COLO668 (cell line): Measurements from ENCODE around the gene DOC2A.
A peak's percentile ranks its signal among the peaks of the same experiment; 100 is the strongest.
"Not testable (repeated sequence)": the region's sequence is repeated elsewhere in the genome, so short reads cannot be mapped to it uniquely, and the experiment has no call there.

Experiments used
- DNase-seq: peaks from one replicate; lab custom pipeline; 2025; ENCODE audit not compliant: unreplicated experiment; lab: John Stamatoyannopoulos, UW

DOC2A gene

GRCh38 chr16:30010844-30011713, at the start of gene DOC2A:
Gene DOC2A (minus strand): TSS chr16:30011027. CDS start chr16:30010222, 805 bp downstream.
- peak; percentile 68 for DNase-seq

DNA sequence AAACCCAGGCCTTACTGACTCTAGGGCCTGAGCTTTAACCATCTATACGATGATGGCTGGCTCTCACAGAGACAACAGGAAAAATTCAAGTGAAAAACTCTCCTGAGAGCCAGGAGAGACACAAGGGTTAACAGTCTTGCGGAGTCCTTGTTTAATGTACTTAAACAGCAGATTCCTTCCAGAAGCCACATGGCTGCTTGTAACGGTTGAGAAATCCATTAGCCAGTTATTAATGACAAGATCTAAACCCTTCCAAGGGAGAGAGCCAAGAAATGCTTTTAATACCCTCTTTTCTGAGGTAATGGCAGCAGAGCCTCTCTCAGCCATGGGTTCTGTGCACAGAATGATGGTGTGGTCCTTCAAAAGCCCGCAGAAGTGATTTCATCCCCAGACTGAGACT, 49.5 kb upstream of the DOC2A start:
- DNase-seq, result no peak

DNA sequence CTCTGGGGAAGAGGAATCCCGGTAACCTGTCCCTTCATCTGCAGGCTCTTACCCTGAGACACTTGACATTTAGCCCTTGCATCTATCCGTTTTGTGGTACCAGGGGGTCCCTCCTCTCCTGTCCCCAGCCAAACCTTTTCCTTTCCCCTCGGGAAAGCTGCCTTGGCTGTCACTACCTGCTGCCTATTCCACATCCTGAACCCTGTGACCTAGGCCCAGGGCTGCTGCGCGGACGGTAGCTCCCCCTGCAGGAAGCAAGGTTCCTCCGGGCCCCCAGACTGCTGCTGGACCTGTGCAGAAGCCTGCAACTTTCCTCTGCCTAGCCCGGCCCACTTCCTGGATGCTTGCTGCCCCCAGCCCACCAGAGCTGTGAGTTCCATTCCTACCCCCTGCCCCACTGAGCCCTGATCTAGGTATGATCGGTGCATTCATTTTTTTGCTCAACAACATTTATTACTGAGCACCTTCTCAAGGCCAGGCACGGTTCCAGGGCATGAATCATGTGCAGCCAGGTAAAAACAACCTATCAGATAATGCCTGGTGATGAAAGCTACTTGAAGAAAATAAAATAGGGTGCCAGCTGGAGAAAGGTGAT, 44.2 kb upstream of the DOC2A start:
- peak; percentile 59 for DNase-seq

- DNase-seq, result no peak
These were observed 43.6 kb upstream of the DOC2A start for GRCh38 chr16:30054451-30054850.

DNA sequence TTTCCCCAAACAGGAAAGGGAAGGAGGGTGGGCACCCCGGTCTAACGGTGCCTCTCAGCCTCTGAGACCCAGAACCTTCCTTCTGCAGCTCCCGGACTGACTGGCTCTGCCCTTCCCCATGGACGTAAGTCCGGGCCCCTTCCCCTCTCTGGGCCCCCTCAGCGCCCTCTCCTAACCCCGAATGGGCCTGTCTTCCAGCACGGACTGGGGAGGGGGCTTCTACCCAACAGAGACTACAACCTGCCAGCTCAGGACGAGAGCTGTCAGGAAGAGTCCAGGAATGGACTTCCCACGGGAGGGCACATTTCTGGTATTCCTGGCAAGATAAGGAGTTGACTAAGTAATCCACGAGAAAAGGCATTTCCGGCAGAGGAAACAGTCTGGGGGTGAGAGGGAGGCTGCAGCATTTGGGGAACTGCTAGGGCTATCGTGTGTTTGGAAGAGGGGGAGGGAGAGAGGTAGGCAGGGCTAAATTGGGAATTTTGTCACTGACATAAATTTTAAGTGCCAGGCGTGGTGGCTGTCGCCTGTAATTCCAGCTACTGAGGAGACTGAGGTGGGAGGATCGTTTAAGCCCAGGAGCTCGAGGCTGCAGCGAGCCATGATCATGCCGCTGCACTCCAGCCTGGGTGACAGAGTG, 42.7 kb upstream of the DOC2A start:
- DNase-seq, result peak; percentile 24

DNA sequence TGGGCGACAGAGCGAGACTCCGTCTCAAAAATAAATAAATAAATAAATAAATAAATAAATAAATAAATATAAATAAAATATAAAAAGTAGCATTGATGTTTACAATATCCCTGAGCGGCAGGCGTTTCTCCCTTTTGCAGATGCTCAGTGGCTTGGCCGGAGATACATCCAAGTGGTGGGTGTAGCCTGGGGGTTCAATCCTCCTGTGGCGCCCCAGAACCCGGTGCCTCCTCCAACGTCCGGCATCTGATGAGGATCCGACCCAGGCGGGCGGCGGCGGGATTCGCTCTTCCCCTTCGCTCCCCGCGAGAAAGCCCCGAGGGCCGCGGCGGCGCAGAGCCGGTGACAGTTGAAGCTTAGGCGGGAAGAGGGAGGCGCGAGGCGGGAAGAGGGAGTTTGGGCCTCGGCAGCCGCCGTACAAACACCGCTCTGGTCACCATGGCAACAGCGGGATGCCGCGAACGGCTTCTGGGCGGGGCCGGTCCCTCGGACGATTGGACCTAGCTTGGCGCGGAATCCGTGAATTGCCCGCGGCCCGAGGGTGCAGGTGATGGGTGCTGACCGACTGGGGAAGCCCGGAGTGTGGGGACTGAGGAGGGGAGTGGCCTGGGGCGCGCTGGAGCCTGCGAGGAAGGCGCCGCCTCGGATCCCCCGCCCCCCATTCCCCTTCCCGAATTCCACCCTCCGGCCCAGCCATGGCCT, 42.0 kb upstream of the DOC2A start:
- peak; percentile 98 for DNase-seq

- no peak for DNase-seq
These were observed 40.7 kb upstream of the DOC2A start for GRCh38 chr16:30051518-30051917.

- no peak for DNase-seq
These were observed 39.0 kb upstream of the DOC2A start for GRCh38 chr16:30049871-30050270.

- DNase-seq, result no peak
These were observed 35.8 kb upstream of the DOC2A start for GRCh38 chr16:30046588-30046987.

DNA sequence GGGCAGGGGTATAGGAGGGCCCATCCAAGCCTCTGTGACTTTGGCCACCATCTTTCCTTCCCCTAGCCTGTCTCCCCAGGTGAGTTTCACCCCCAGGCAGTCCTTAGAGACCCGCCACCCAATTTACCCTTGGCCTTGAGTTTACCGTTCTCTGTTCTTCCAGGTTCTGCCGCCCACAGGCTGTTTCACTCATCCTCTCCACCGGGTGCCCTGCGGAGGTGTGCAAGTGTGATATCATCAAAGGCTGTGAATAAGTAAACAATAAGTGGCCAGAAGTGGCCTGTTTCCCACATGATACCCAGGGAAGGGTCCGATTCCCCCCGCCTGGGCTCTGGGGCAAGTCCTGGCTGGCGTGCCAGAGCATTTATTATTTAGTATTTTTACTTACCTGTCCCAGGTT, 35.4 kb upstream of the DOC2A start:
- DNase-seq, result peak; percentile 8

GRCh38 chr16:30041841-30042240, 31.0 kb upstream of the DOC2A start:
- no peak for DNase-seq

DNA sequence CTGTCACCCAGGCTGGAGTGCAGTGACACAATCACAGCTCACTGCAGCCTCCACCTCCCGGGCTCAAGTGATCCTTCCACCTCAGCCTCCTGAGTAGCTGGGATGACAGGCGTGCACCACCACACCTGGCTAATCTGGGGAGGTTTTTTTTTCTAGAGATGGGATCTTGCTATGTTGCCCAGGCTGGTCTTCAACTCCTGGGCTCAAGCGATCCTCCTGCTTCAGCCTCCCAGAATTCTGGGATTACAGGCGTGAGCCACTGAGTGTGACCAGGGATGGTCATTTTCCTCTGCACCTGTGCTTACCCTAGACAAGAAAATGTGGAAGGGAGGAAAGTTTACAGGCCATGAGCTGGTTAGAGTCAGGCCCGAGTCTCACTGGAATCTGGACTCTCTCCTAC, 29.9 kb upstream of the DOC2A start:
- not testable (repeated sequence) for DNase-seq

DNA sequence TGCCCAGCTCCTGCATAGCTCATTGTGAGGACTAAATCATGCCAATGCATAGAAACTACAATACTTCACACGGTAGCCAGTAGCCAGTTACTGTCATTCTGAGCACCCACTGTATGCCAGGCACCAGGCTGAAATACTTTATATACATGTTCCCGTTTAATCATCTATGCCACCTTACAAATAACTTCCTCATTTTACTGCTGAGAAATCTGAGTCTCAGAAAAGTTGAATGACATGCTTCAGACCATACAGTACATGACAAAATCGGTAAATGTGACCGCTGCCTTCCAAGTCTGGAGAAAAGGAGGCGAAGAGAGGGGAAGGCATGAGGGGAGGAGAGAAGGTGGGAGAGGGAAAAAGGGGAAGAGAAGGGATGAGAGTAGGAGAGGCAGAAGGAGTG, 29.4 kb upstream of the DOC2A start:
- DNase-seq, result no peak

GRCh38 chr16:30033270-30033669, 22.4 kb upstream of the DOC2A start:
- no peak for DNase-seq

GRCh38 chr16:30032083-30032819, 21.4 kb upstream of the DOC2A start:
- peak; percentile 54 for DNase-seq

DNA sequence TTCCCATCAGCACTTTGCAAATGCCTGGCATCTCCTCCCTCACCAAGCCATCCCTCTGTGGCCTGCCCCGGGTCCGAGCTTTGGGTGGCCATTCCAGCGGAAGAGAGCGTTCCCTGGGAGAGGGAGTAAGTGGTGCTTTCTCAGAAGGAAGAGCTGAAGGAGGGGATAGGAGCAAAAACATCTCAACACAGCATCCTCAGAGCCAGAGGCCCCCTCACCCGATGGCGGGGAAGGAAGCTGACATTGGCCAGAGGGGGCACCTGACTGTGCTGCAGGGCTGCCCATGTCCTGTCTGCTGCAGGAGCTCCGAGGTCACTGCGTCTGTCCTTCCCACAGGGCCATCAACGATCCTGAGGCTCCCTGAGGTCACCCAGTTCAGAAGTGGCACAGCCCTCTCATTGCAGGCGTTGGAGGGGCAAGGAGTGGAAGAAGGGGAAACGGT, 20.7 kb upstream of the DOC2A start:
- no peak for DNase-seq

GRCh38 chr16:30030841-30031413, 20.1 kb upstream of the DOC2A start, which contains the start of gene TLCD3B:
Gene TLCD3B (minus strand): TSS chr16:30031271. CDS start chr16:30030527, 744 bp downstream.
- peak; percentile 23 for DNase-seq

- no peak for DNase-seq
These were observed 19.3 kb upstream of the DOC2A start for GRCh38 chr16:30030011-30030685.

DNA sequence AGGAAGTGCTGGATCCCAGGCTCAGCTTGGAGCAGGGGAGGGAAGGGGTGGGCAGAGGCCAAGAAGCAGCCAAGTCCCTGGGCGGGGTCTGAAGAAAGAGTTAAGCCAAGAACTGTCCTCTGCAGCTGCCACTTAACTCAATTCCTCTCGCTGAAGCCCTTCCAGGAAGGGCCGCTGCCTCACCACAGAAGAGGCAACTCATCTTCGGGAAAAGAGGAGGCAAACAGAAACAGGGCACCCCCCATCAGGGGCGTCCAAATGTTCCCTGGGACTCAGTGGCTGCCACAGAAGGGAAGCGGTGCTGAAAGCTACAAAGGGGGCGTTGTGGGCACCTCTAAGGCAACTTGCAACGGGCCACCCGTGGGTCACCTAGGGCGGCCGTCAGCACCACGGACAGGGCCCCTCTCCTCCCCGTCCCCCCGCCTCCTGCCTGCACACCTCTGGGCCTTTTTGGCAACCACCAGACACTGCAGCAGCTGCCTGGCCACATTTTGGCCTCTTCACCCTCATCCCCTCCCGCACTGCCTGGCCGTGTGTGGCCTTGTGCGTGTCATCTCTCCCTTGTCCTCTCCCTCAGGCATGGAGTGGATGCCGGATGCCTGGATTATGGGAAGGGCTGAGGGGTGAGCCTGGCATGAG, 17.7 kb upstream of the DOC2A start:
- no peak for DNase-seq
